LNCaP clone FGC (cell line): ENCODE results near the gene UHRF2.

ENCODE experiments used
- DNase-seq: peaks from one replicate; pipeline ENCODE4 v3.0.0-alpha.2; 2011; ENCODE audit warnings: low read depth
- H3K4me3 ChIP-seq: 2 replicates; pipeline ENCODE4 v1.5.1; 2011; ENCODE audit warnings: mild to moderate bottlenecking, low read depth, low read length, control low read depth
- CTCF ChIP-seq: IDR thresholded peaks from 2 replicates; pipeline ENCODE4 v1.5.1; 2012; ENCODE audit warnings: mild to moderate bottlenecking; ENCODE audit not compliant: control insufficient read depth, insufficient read depth; ENCODE audit errors: extremely low read depth

The UHRF2 gene

GRCh38 chr9:6553866-6554265, 140.9 kb downstream of the UHRF2 start:
- DNase-seq = no peak
- TF ChIP-seq CTCF = no peak
- H3K4me3 ChIP-seq = no peak overlapping the region
